22Rv1 (cell line): Measurements from ENCODE around the gene MADD.

Experiments used
- ZFX ChIP-seq: fragments of 450-650 bp; IDR thresholded peaks from 2 replicates; pipeline ENCODE4 v1.6.1; 2017; ENCODE audit warnings: antibody characterized with exemption, borderline replicate concordance
- TF ChIP-seq, protein P1 (sequence below): fragments of 450-650 bp; IDR thresholded peaks from 2 replicates; pipeline ENCODE4 v1.5.1; 2017; ENCODE audit warnings: mild to moderate bottlenecking

DNA sequence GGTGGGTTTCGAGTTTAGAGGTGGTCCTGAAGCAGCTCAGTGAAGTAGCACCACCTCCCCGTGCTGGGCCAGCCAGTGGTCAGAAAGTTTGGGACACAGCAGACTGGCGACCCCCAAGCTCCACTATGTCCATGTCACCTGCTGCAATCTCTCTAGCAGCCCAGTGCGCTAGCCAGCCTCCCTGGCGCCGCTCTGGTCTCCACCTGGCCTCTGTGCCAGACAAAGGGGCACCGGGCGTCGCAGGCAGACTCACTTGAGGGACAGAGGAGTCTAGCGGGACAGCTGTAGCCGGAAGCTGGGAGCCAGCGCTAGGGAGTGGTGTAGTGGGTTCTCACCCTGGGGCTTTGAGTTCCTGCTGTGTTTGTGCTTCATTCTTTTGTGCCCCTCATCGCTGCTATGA lies 57.1 kb downstream of the MADD start:
- TF ChIP-seq, protein P1, sequence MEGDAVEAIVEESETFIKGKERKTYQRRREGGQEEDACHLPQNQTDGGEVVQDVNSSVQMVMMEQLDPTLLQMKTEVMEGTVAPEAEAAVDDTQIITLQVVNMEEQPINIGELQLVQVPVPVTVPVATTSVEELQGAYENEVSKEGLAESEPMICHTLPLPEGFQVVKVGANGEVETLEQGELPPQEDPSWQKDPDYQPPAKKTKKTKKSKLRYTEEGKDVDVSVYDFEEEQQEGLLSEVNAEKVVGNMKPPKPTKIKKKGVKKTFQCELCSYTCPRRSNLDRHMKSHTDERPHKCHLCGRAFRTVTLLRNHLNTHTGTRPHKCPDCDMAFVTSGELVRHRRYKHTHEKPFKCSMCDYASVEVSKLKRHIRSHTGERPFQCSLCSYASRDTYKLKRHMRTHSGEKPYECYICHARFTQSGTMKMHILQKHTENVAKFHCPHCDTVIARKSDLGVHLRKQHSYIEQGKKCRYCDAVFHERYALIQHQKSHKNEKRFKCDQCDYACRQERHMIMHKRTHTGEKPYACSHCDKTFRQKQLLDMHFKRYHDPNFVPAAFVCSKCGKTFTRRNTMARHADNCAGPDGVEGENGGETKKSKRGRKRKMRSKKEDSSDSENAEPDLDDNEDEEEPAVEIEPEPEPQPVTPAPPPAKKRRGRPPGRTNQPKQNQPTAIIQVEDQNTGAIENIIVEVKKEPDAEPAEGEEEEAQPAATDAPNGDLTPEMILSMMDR = no peak
- no peak for TF ChIP-seq ZFX
